ENCODE measurements around the gene ZFHX3. TPM values are rescaled to one million over a fixed set of nuclear protein-coding genes. Genes with fewer than 3 reads are reported as not detected.

Gene ZFHX3
- polyA plus RNA-seq, 1 donor from 2014 or later: 26.4 TPM

GRCh38 chr16:72878301-72879269, 169.3 kb downstream of the ZFHX3 start:
- Histone ChIP-seq H3K4me3 (ENCODE audit: low read length) (no peak overlapping the region), H3K27me3 (ENCODE audit: insufficient read depth, low read depth, low read length) (no peaks in the 10 kb centered on the region), H3K36me3 (ENCODE audit: insufficient read depth, low read length) (peaks cover 5% of the 10 kb centered on the region), H4K20me1 (ENCODE audit: insufficient read depth) (peaks cover 44% of the 10 kb centered on the region), H3K9me2 (ENCODE audit: insufficient read depth, low read length) (no peaks in the 10 kb centered on the region), H3K9me3 (ENCODE audit: low read length) (no peaks in the 10 kb centered on the region), H3F3A (ENCODE audit: insufficient read depth, low read length, poor library complexity, severe bottlenecking) (no peaks in the 10 kb centered on the region), H2AFZ (ENCODE audit: low read depth, low read length) (no peak overlapping the region), H3K9ac (ENCODE audit: low read length) (no peak overlapping the region), H3K79me2 (replicated peaks; ENCODE audit: insufficient read depth, low read length) (peaks cover 84% of the 10 kb centered on the region), H3K4me2 (ENCODE audit: low read length) (no peak overlapping the region), H3K27ac (ENCODE audit: low read length) (no peak overlapping the region)
- TF ChIP-seq MXI1 (conservative IDR thresholded peaks at IDR 0.05; ENCODE audit: poor library complexity, severe bottlenecking): no peak
- TF ChIP-seq REST (IDR thresholded peaks at IDR 0.05; ENCODE audit: borderline replicate concordance): no peak
- no peak for TF ChIP-seq TAF1 (IDR thresholded peaks at IDR 0.05; ENCODE audit: low read depth)
- TF ChIP-seq EZH2 (IDR thresholded peaks at IDR 0.05; ENCODE audit: borderline replicate concordance, insufficient read depth, low read length, poor library complexity, severe bottlenecking): no peak
- no peak for TF ChIP-seq EP300 (conservative IDR thresholded peaks at IDR 0.05; ENCODE audit: poor library complexity, severe bottlenecking)
- TF ChIP-seq POLR2AphosphoS5 (IDR thresholded peaks at IDR 0.05): no peak
- TF ChIP-seq SMC3 (conservative IDR thresholded peaks at IDR 0.05; ENCODE audit: poor library complexity): no peak
- TF ChIP-seq CTCF (IDR thresholded peaks at IDR 0.05; ENCODE audit: poor library complexity, severe bottlenecking): no peak
- TF ChIP-seq RAD21 (conservative IDR thresholded peaks at IDR 0.05): no peak

- Histone ChIP-seq H3K79me2 (replicated peaks; ENCODE audit: insufficient read depth, low read length) (peaks cover 84% of the 10 kb centered on the region), H3K9me2 (ENCODE audit: insufficient read depth, low read length) (no peaks in the 10 kb centered on the region), H3K9ac (ENCODE audit: low read length) (no peak overlapping the region), H3K27ac (ENCODE audit: low read length) (no peak overlapping the region), H3K4me3 (ENCODE audit: low read length) (no peak overlapping the region), H3K27me3 (ENCODE audit: insufficient read depth, low read depth, low read length) (no peaks in the 10 kb centered on the region), H3K9me3 (ENCODE audit: low read length) (no peaks in the 10 kb centered on the region), H3K36me3 (ENCODE audit: insufficient read depth, low read length) (peaks cover 4% of the 10 kb centered on the region), H2AFZ (ENCODE audit: low read depth, low read length) (no peak overlapping the region), H3K4me2 (ENCODE audit: low read length) (no peak overlapping the region), H3F3A (ENCODE audit: insufficient read depth, low read length, poor library complexity, severe bottlenecking) (no peaks in the 10 kb centered on the region), H4K20me1 (ENCODE audit: insufficient read depth) (peaks cover 45% of the 10 kb centered on the region)
- no peak for TF ChIP-seq TAF1 (IDR thresholded peaks at IDR 0.05; ENCODE audit: low read depth)
- TF ChIP-seq EZH2 (IDR thresholded peaks at IDR 0.05; ENCODE audit: borderline replicate concordance, insufficient read depth, low read length, poor library complexity, severe bottlenecking): no peak
- no peak for TF ChIP-seq CTCF (IDR thresholded peaks at IDR 0.05; ENCODE audit: poor library complexity, severe bottlenecking)
- no peak for TF ChIP-seq RAD21 (conservative IDR thresholded peaks at IDR 0.05)
- no peak for TF ChIP-seq REST (IDR thresholded peaks at IDR 0.05; ENCODE audit: borderline replicate concordance)
- no peak for TF ChIP-seq EP300 (conservative IDR thresholded peaks at IDR 0.05; ENCODE audit: poor library complexity, severe bottlenecking)
- no peak for TF ChIP-seq MXI1 (conservative IDR thresholded peaks at IDR 0.05; ENCODE audit: poor library complexity, severe bottlenecking)
- no peak for TF ChIP-seq SMC3 (conservative IDR thresholded peaks at IDR 0.05; ENCODE audit: poor library complexity)
- TF ChIP-seq POLR2AphosphoS5 (IDR thresholded peaks at IDR 0.05): no peak
These were observed 170.4 kb downstream of the ZFHX3 start for GRCh38 chr16:72877374-72878028.

Data from neural cell (in vitro differentiated cells).